B cell (primary cell): Measurements from ENCODE around the gene CBX8. TPM values are rescaled to one million over a fixed set of nuclear protein-coding genes. Genes with fewer than 3 reads are reported as not detected.

Source experiments
- ATAC-seq: fragments of 200-7000 bp; cut with Tn5 transposase; one replicate; pipeline ENCODE4 v1.10.0; 2021; ENCODE audit warnings: low read depth, mild to moderate bottlenecking, moderate number of reproducible peaks, moderate library complexity
- CTCF ChIA-PET: fragments of 350-600 bp; sonication (Branson Sonifier 250); formaldehyde crosslinking; loops from one replicate; lab custom pipeline; 2021; ENCODE audit warnings: antibody characterized with exemption, inconsistent platforms; lab: Charles Lee
- POLR2A ChIA-PET: fragments of 350-600 bp; sonication (Branson Sonifier 250); formaldehyde crosslinking; loops from one replicate; lab custom pipeline; 2021; ENCODE audit warnings: antibody characterized with exemption; lab: Charles Lee
- DNase-seq: peaks from one replicate; pipeline ENCODE4 v3.0.0; 2013
- H2AFZ ChIP-seq: 2 replicates; pipeline ENCODE4 v1.6.1; 2012; ENCODE audit warnings: mild to moderate bottlenecking, low read depth, low read length; ENCODE audit not compliant: insufficient read depth, poor library complexity, severe bottlenecking
- H3K27ac ChIP-seq, 2 donors: 1 replicate in 1 of 2; 2 replicates in 1 of 2; pipeline ENCODE4 v1.5.1; 2012 to 2013; ENCODE audit warnings: low read length in 2 of 2, mild to moderate bottlenecking in 2 of 2, moderate library complexity in 1 of 2
- H3K27me3 ChIP-seq, 4 experiments: fragments of 200-600 bp in 1 of 4; sonication (generic) in 1 of 4; replicated peaks in 1 of 4; 1 replicate in 2 of 4; 2 replicates in 2 of 4; pipeline versions ENCODE4 v1.6.1 to v1.7.0; 2013 to 2016; ENCODE audit warnings: low read length in 3 of 4, mild to moderate bottlenecking in 2 of 4, mixed read lengths in 1 of 4, moderate library complexity in 1 of 4; ENCODE audit not compliant: insufficient read depth in 4 of 4, control insufficient read depth in 3 of 4; ENCODE audit errors: control extremely low read depth in 1 of 4
- H3K36me3 ChIP-seq, 2 experiments: replicated peaks in 1 of 2; 1 replicate in 1 of 2; 2 replicates in 1 of 2; pipeline versions ENCODE4 v1.6.1 to v1.7.1; 2013; ENCODE audit warnings: low read length in 1 of 2; ENCODE audit not compliant: insufficient read depth in 2 of 2, control insufficient read depth in 1 of 2; ENCODE audit errors: control extremely low read depth in 1 of 2, extremely low read depth in 1 of 2
- H3K4me1 ChIP-seq, 2 donors: fragments of 200-600 bp in 1 of 2; sonication (generic) in 1 of 2; 1 replicate in 1 of 2; 2 replicates in 1 of 2; pipeline versions ENCODE4 v1.5.1 to v1.6.1; 2013 to 2017; ENCODE audit warnings: low read length in 2 of 2; ENCODE audit not compliant: control insufficient read depth in 2 of 2, insufficient read depth in 2 of 2
- H3K4me2 ChIP-seq: replicated peaks from 2 replicates; pipeline ENCODE3; 2012; ENCODE audit warnings: mild to moderate bottlenecking, low read depth, low read length; ENCODE audit not compliant: poor library complexity, severe bottlenecking
- H3K4me3 ChIP-seq, 5 experiments: fragments of 200-600 bp in 1 of 5; sonication (generic) in 1 of 5; 1 replicate in 3 of 5; 2 replicates in 2 of 5; pipeline versions ENCODE4 v1.5.1 to v1.7.0; 2011 to 2016; ENCODE audit warnings: low read length in 4 of 5, mild to moderate bottlenecking in 4 of 5, low read depth in 2 of 5, control low read depth in 1 of 5, moderate library complexity in 1 of 5; ENCODE audit not compliant: insufficient read depth in 1 of 5; ENCODE audit errors: control extremely low read depth in 1 of 5, extremely low read depth in 1 of 5
- H3K79me2 ChIP-seq: fragments of 200-600 bp; sonication (generic); one replicate; pipeline ENCODE4 v1.6.0; 2016; ENCODE audit warnings: low read length; ENCODE audit not compliant: control insufficient read depth, insufficient read depth
- H3K9ac ChIP-seq: fragments of 200-600 bp; sonication (generic); 2 replicates; pipeline ENCODE4 v1.6.1; 2017; ENCODE audit warnings: mild to moderate bottlenecking, low read length, moderate library complexity
- H3K9me3 ChIP-seq, 3 donors: one replicate each; pipeline versions ENCODE4 v1.6.1 to v1.7.1; 2013; ENCODE audit warnings: low read length in 2 of 3; ENCODE audit not compliant: control insufficient read depth in 2 of 3, insufficient read depth in 1 of 3; ENCODE audit errors: control extremely low read depth in 1 of 3
- H4K20me1 ChIP-seq: 2 replicates; pipeline ENCODE4 v1.6.0; 2012; ENCODE audit warnings: mild to moderate bottlenecking, low read length; ENCODE audit not compliant: insufficient read depth, control insufficient read depth, poor library complexity, severe bottlenecking
- H3K27ac Mint-ChIP-seq: one replicate; pipeline ENCODE4 v1.8.0; 2021; ENCODE audit warnings: mixed read lengths
- H3K27me3 Mint-ChIP-seq: one replicate; pipeline ENCODE4 v1.8.0; 2021; ENCODE audit warnings: mixed read lengths
- H3K4me1 Mint-ChIP-seq: one replicate; pipeline ENCODE4 v1.8.0; 2021; ENCODE audit warnings: mixed read lengths
- H3K4me3 Mint-ChIP-seq: one replicate; pipeline ENCODE4 v1.8.0; 2021; ENCODE audit warnings: mixed read lengths
- H3K9me3 Mint-ChIP-seq: one replicate; pipeline ENCODE4 v1.8.0; 2022; ENCODE audit warnings: mixed read lengths; ENCODE audit not compliant: insufficient read depth
- EZH2 ChIP-seq: IDR thresholded peaks from 2 replicates; pipeline ENCODE4 v1.6.1; 2012; ENCODE audit warnings: borderline replicate concordance, low read depth, mild to moderate bottlenecking, moderate library complexity, low read length; ENCODE audit not compliant: insufficient read depth, poor library complexity, severe bottlenecking
- WGBS: methylation state at CpG from one replicate; pipeline ENCODE4 v1.1.5; 2013; ENCODE audit warnings: missing lambda C conversion rate; ENCODE audit not compliant: insufficient coverage; 5-methylcytosine and 5-hydroxymethylcytosine counted together
- intact Hi-C: fragments of 100-400 bp; cut with micrococcal nuclease; formaldehyde crosslinking; loops from one replicate; pipeline ENCODE4 v1.10.0; 2022
- polyA plus RNA-seq: library from polyadenylated mRNA; depleted of rRNA; stranded (reverse); fragments of >200 nt; gene quantifications from 2 replicates; pipeline ENCODE4 v1.2.3, GENCODE V29; 2012
- total RNA-seq, 2 donors: library from RNA; stranded (reverse); fragments of 120-200 nt in 1 of 2; gene quantifications; 1 replicate in 1 of 2; 2 replicates in 1 of 2; pipeline versions ENCODE4 v1.2.3 to v1.2.4, GENCODE V29; 2013 to 2022
- TF ChIP-seq, protein P1 (sequence below): fragments of 200-600 bp; IDR thresholded peaks from one replicate; pipeline ENCODE4 v1.8.0; 2022; ENCODE audit warnings: antibody characterized with exemption, mild to moderate bottlenecking

CBX8 gene
- total and polyA plus RNA-seq, 2 donors (not counting 1 experiment from before 2014, with no cell fraction given) = 0.31 to 6.8 TPM

GRCh38 chr17:79825580-79825921 lies 28.7 kb upstream of the CBX8 start:
- H2AFZ ChIP-seq = no peak overlapping the region
- POLR2A ChIA-PET = no interaction called here

GRCh38 chr17:79824893-79825579 lies 28.2 kb upstream of the CBX8 start:
- ChIA-PET CTCF (interaction anchor here (0.8 to 1.6 kb wide), 5 partner anchors 10 to 20 kb away, joined by 3 to 4 read pairs (median 3); partner anchors contain the start of gene CBX4), POLR2A (no interaction called here)
- H3K79me2 ChIP-seq = no peaks in the 10 kb centered on the region
- peaks cover 0 to 3% (median 0%) of the 10 kb centered on the region in 3 donors for H3K9me3 ChIP-seq
- peaks cover 0 to 16% (median 0%) of the 10 kb centered on the region in 4 experiments for H3K27me3 ChIP-seq
- ATAC-seq = no peak
- H3K36me3 ChIP-seq = no peaks in the 10 kb centered on the region
- H3K27ac Mint-ChIP-seq = no peak overlapping the region
- no peaks in the 10 kb centered on the region for H3K9me3 Mint-ChIP-seq
- no peak for DNase-seq
- TF ChIP-seq EZH2 = no peak
- TF ChIP-seq, protein P1, sequence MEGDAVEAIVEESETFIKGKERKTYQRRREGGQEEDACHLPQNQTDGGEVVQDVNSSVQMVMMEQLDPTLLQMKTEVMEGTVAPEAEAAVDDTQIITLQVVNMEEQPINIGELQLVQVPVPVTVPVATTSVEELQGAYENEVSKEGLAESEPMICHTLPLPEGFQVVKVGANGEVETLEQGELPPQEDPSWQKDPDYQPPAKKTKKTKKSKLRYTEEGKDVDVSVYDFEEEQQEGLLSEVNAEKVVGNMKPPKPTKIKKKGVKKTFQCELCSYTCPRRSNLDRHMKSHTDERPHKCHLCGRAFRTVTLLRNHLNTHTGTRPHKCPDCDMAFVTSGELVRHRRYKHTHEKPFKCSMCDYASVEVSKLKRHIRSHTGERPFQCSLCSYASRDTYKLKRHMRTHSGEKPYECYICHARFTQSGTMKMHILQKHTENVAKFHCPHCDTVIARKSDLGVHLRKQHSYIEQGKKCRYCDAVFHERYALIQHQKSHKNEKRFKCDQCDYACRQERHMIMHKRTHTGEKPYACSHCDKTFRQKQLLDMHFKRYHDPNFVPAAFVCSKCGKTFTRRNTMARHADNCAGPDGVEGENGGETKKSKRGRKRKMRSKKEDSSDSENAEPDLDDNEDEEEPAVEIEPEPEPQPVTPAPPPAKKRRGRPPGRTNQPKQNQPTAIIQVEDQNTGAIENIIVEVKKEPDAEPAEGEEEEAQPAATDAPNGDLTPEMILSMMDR = no peak
- no peak overlapping the region for H3K4me2 ChIP-seq
- no peak overlapping the region for H3K9ac ChIP-seq
- intact Hi-C loops = no loop called here
- H4K20me1 ChIP-seq = no peaks in the 10 kb centered on the region
- H3K27ac ChIP-seq = no peak overlapping the region
- H3K4me1 ChIP-seq = peaks cover 8 to 9% of the 10 kb centered on the region in 2 donors
- H3K4me3 Mint-ChIP-seq = no peak overlapping the region
- no peak overlapping the region for H2AFZ ChIP-seq
- WGBS = 97% methylated on average over 3 of the region's 6 CpGs
- peaks cover 16% of the 10 kb centered on the region for H3K4me1 Mint-ChIP-seq
- no peak overlapping the region for H3K4me3 ChIP-seq
- H3K27me3 Mint-ChIP-seq = peaks cover 38% of the 10 kb centered on the region

More at GRCh38 chr17:79825580-79825921, 28.7 kb upstream of the CBX8 start:
- DNase-seq = no peak
- H3K27me3 Mint-ChIP-seq = peaks cover 34% of the 10 kb centered on the region
- Histone ChIP-seq H3K9ac (no peak overlapping the region), H3K27ac (no peak overlapping the region), H4K20me1 (peaks cover 2% of the 10 kb centered on the region), H3K79me2 (no peaks in the 10 kb centered on the region), H3K4me3 (no peak overlapping the region), H3K36me3 (no peaks in the 10 kb centered on the region), H3K27me3 (peaks cover 0 to 16% (median 0%) of the 10 kb centered on the region in 4 experiments), H3K4me1 (peaks cover 8 to 9% of the 10 kb centered on the region in 2 donors), H3K4me2 (no peak overlapping the region), H3K9me3 (peaks cover 0 to 3% (median 0%) of the 10 kb centered on the region in 3 donors)
- no peak for ATAC-seq
- H3K4me3 Mint-ChIP-seq = no peak overlapping the region
- CTCF ChIA-PET = interaction anchor here (0.8 to 1.6 kb wide), 5 partner anchors 10 to 19 kb away, joined by 3 to 4 read pairs (median 3); partner anchors contain the start of gene CBX4
- peaks cover 16% of the 10 kb centered on the region for H3K4me1 Mint-ChIP-seq
- no peak for TF ChIP-seq EZH2
- TF ChIP-seq, protein P1 = no peak
- WGBS = 100% methylated on average over 1 of the region's 5 CpGs
- H3K9me3 Mint-ChIP-seq = no peaks in the 10 kb centered on the region
- no peak overlapping the region for H3K27ac Mint-ChIP-seq
- intact Hi-C loops = no loop called here
